Iris pigment epithelial cell (primary cell): ENCODE results near the gene SRRM3.
A peak's percentile ranks its signal among the peaks of the same experiment; 100 is the strongest.
"Not testable (repeated sequence)": the region's sequence is repeated elsewhere in the genome, so short reads cannot be mapped to it uniquely, and the experiment has no call there.

Source experiments
- DNase-seq: peaks from one replicate; pipeline ENCODE4 v3.0.0-alpha.2; 2011; ENCODE audit warnings: low read depth

The SRRM3 gene

GRCh38 chr7:76231071-76231470 is 29.4 kb downstream of the SRRM3 start:
- no peak for DNase-seq

- no peak for DNase-seq
Observed at GRCh38 chr7:76231583-76231982, 29.9 kb downstream of the SRRM3 start.

- no peak for DNase-seq
Observed at GRCh38 chr7:76232698-76233097, 31.0 kb downstream of the SRRM3 start.

- no peak for DNase-seq
Observed at GRCh38 chr7:76233538-76234281, 32.0 kb downstream of the SRRM3 start.

GRCh38 chr7:76234282-76234584 is 32.5 kb downstream of the SRRM3 start:
- DNase-seq: no peak

GRCh38 chr7:76234931-76235441 is 33.3 kb downstream of the SRRM3 start:
- DNase-seq: peak; percentile 94

GRCh38 chr7:76236224-76236623 is 34.5 kb downstream of the SRRM3 start:
- DNase-seq: no peak

- DNase-seq: no peak
Observed at GRCh38 chr7:76238326-76238725, 36.6 kb downstream of the SRRM3 start.

- DNase-seq: no peak
Observed at GRCh38 chr7:76241141-76241540, 39.4 kb downstream of the SRRM3 start.

- DNase-seq: not testable (repeated sequence)
Observed at GRCh38 chr7:76242517-76243063, 40.9 kb downstream of the SRRM3 start.

- no peak for DNase-seq
Observed at GRCh38 chr7:76244781-76245391, 43.2 kb downstream of the SRRM3 start.

GRCh38 chr7:76246804-76247389 is 45.2 kb downstream of the SRRM3 start:
- no peak for DNase-seq

GRCh38 chr7:76247938-76248337 is 46.2 kb downstream of the SRRM3 start:
- no peak for DNase-seq

- DNase-seq: no peak
Observed at GRCh38 chr7:76252021-76252420, 50.3 kb downstream of the SRRM3 start.

- DNase-seq: no peak
Observed at GRCh38 chr7:76254781-76255180, 53.1 kb downstream of the SRRM3 start.

GRCh38 chr7:76257973-76258372 is 56.3 kb downstream of the SRRM3 start:
- no peak for DNase-seq

GRCh38 chr7:76259124-76260093 is 57.7 kb downstream of the SRRM3 start:
- DNase-seq: no peak

- peak; percentile 28 for DNase-seq
Observed at GRCh38 chr7:76260171-76260703, 58.5 kb downstream of the SRRM3 start.

- no peak for DNase-seq
Observed at GRCh38 chr7:76261329-76261728, 59.6 kb downstream of the SRRM3 start.

- DNase-seq: no peak
Observed at GRCh38 chr7:76261931-76262330, 60.2 kb downstream of the SRRM3 start.

- peak; percentile 64 for DNase-seq
Observed at GRCh38 chr7:76262683-76263402, 61.1 kb downstream of the SRRM3 start.
